Liver (tissue), 3 donors: ENCODE data around the gene TRIM71.

ENCODE experiments used
- HNF4G ChIP-seq: IDR thresholded peaks from 2 replicates; pipeline ENCODE4 v1.6.1; 2016; ENCODE audit warnings: antibody characterized with exemption
- SP1 ChIP-seq: IDR thresholded peaks from 2 replicates; pipeline ENCODE4 v1.6.1; 2018; ENCODE audit warnings: antibody characterized with exemption, mild to moderate bottlenecking
- YY1 ChIP-seq: IDR thresholded peaks from 2 replicates; pipeline ENCODE4 v1.6.1; 2016; ENCODE audit warnings: antibody characterized with exemption, mild to moderate bottlenecking
- TF ChIP-seq, protein P1 (sequence below): fragments of 150-350 bp; IDR thresholded peaks from 2 replicates; pipeline ENCODE4 v1.5.1; 2017; ENCODE audit warnings: improper control_type of control experiment, low read depth, low read length; ENCODE audit not compliant: missing input control
- TF ChIP-seq, protein P2 (sequence below): IDR thresholded peaks from 2 replicates; pipeline ENCODE4 v1.6.1; 2016; ENCODE audit warnings: antibody characterized with exemption
- donor health status: healthy.
- donor health status: healthy.

DNA sequence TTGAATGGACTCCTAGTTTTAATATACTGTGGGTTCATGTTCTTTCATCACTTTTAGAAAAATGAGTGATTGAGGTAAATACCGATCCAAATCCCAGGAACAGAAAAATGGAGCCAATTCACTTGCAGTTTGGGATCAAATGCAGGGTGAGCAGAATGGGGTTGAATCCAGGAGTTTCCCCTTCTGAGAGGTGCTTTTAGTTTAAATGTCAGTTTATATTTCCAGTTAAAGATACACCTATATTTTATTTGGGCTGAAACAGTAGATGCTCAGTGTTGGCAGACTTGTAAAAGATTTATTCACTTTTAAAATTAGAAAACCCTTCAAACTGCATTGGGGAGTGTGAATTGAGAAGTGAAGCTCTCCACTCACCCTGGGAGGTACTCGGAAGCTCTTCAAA lies 2.6 kb downstream of the TRIM71 start:
- TF ChIP-seq, protein P1, sequence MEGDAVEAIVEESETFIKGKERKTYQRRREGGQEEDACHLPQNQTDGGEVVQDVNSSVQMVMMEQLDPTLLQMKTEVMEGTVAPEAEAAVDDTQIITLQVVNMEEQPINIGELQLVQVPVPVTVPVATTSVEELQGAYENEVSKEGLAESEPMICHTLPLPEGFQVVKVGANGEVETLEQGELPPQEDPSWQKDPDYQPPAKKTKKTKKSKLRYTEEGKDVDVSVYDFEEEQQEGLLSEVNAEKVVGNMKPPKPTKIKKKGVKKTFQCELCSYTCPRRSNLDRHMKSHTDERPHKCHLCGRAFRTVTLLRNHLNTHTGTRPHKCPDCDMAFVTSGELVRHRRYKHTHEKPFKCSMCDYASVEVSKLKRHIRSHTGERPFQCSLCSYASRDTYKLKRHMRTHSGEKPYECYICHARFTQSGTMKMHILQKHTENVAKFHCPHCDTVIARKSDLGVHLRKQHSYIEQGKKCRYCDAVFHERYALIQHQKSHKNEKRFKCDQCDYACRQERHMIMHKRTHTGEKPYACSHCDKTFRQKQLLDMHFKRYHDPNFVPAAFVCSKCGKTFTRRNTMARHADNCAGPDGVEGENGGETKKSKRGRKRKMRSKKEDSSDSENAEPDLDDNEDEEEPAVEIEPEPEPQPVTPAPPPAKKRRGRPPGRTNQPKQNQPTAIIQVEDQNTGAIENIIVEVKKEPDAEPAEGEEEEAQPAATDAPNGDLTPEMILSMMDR = no peak
- TF ChIP-seq HNF4G (no peak), YY1 (no peak), SP1 (no peak)
- TF ChIP-seq, protein P2, sequence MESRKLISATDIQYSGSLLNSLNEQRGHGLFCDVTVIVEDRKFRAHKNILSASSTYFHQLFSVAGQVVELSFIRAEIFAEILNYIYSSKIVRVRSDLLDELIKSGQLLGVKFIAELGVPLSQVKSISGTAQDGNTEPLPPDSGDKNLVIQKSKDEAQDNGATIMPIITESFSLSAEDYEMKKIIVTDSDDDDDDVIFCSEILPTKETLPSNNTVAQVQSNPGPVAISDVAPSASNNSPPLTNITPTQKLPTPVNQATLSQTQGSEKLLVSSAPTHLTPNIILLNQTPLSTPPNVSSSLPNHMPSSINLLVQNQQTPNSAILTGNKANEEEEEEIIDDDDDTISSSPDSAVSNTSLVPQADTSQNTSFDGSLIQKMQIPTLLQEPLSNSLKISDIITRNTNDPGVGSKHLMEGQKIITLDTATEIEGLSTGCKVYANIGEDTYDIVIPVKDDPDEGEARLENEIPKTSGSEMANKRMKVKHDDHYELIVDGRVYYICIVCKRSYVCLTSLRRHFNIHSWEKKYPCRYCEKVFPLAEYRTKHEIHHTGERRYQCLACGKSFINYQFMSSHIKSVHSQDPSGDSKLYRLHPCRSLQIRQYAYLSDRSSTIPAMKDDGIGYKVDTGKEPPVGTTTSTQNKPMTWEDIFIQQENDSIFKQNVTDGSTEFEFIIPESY = no peak
